Mononuclear cell (primary cell): ENCODE data around the gene EBP. TPM values are rescaled to one million over a fixed set of nuclear protein-coding genes. Genes with fewer than 3 reads are reported as not detected.
A peak's percentile ranks its signal among the peaks of the same experiment; 100 is the strongest.

Experiments
- H3K27me3 ChIP-seq: 2 replicates; pipeline ENCODE4 v1.6.0; 2011; ENCODE audit warnings: low read length, control low read depth; ENCODE audit not compliant: insufficient read depth
- H3K4me1 ChIP-seq: 2 replicates; pipeline ENCODE4 v1.5.1; 2011; ENCODE audit warnings: mild to moderate bottlenecking, low read length, control low read depth; ENCODE audit not compliant: insufficient read depth
- H3K4me3 ChIP-seq: 2 replicates; pipeline ENCODE4 v1.5.1; 2011; ENCODE audit warnings: mild to moderate bottlenecking, low read length, moderate library complexity
- H3K9me3 ChIP-seq: 2 replicates; pipeline ENCODE4 v1.5.1; 2011; ENCODE audit warnings: low read depth, mild to moderate bottlenecking, control low read depth, low read length
- total RNA-seq: library from RNA; depleted of rRNA; stranded (reverse); fragments of >200 nt; gene quantifications from one replicate; pipeline ENCODE4 v1.2.3, GENCODE V29; 2012

Gene EBP
- total RNA-seq, 1 donor, result 27.6 TPM

GRCh38 chrX:48569958-48570357, 48.4 kb downstream of the EBP start:
- no peaks in the 10 kb centered on the region for H3K27me3 ChIP-seq
- no peaks in the 10 kb centered on the region for H3K9me3 ChIP-seq
- H3K4me1 ChIP-seq, result peaks cover 2% of the 10 kb centered on the region
- H3K4me3 ChIP-seq, result no peak overlapping the region

DNA sequence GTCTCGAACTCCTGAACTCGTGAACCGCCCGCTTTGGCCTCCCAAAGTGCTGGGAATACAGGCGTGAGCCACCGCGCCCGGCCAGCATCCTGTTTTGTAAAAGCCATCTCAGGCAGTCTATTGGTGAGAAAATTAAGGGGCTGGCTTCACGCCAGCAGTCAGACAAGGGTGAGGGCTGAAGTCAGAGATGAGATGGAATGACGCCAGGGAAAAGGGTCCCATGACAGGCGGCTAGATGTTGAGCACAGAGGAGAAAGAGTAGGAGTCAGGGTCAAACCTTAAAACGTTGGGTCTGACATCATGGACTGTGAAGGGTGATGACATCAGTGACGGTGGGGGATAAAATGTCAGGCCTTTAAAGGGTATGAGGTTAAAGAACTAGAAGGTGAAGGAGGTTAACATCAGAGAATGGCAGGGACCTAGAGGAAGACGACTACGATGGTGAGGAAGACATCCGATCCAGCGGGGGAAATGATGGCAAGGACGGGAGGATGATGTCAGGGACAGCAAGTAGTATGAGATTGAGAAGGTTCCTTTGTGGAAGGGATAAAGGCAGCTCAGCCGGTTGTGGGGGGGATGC, 52.2 kb downstream of the EBP start:
- Histone ChIP-seq H3K27me3 (no peaks in the 10 kb centered on the region), H3K9me3 (no peaks in the 10 kb centered on the region), H3K4me1 (peaks cover 17% of the 10 kb centered on the region), H3K4me3 (peak overlapping the region; percentile 88)

DNA sequence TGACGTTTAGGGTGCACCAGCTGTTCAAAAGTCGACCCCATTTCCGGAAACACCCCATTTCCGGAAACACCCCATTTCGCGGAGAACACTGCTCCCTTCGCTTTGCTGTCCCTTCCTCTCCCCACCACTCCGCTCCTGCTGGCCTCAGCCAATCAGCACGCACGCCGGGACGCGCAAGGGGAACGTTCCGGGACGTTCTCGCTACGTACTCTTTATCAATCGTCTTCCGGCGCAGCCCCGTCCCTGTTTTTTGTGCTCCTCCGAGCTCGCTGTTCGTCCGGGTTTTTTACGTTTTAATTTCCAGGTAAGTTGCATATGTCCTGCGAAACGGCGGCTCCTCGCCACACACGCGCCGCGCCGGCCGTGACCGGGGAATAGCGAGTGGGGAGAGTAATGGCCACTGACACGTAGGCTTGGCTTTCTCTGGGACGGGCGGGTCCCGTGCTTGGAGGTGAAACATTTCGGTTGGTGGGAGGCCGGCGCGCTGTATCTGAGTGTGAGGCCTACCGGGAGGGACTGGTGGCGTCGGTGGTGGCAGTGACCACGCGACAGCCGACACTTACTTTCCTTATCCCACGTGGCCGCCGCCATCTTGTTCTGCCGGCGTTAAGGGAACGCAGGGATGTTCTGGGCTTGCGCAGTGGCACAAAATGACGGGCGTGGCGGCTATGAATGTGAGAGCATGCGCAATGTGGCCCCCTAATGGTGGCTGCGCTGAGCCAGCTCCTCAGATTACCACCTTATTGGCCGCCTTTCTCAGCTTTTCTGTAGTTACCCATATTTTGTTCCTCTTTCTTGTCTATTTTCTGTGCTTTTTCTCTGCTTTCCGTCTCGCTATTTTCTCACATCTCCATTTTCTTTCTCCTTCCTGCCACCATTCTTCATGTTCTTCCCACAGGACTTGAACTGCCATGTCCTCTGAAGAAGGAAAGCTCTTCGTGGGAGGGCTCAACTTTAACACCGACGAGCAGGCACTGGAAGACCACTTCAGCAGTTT, 53.0 kb downstream of the EBP start, which contains the start of gene RBM3:
TSS of gene RBM3 (plus strand) at position 215 of the 997 bp plus-strand sequence. CDS start at position 912, 697 bp downstream.
- H3K4me3 ChIP-seq, result peak within 1 kb of the TSS; percentile 88
- H3K27me3 ChIP-seq, result no peaks in the 10 kb centered on the region
- H3K4me1 ChIP-seq, result peaks cover 17% of the 10 kb centered on the region

GRCh38 chrX:48575642-48576041, 54.0 kb downstream of the EBP start:
- Histone ChIP-seq H3K4me3 (no peak overlapping the region), H3K9me3 (no peaks in the 10 kb centered on the region), H3K27me3 (no peaks in the 10 kb centered on the region), H3K4me1 (peaks cover 17% of the 10 kb centered on the region)

More for the DNA sequence above, 53.0 kb downstream of the EBP start, which contains the start of gene RBM3:
- no peaks in the 10 kb centered on the region for H3K9me3 ChIP-seq

DNA sequence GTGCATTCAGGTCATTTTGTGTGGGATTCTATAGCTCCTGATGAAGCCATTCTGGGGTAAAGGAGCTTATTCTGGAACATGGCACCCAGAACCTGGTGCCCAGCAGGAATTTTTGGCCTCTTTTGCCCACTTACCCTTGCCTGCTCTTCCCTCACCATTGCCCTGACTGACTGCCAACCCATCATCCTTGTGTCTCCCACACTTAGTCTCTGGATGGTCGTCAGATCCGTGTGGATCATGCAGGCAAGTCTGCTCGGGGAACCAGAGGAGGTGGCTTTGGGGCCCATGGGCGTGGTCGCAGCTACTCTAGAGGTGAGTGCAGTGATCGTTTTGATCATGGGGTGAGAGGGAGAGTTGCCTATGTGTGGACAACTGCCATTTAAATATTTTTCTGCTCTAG, 54.5 kb downstream of the EBP start:
- Histone ChIP-seq H3K4me1 (peaks cover 17% of the 10 kb centered on the region), H3K4me3 (no peak overlapping the region), H3K9me3 (no peaks in the 10 kb centered on the region), H3K27me3 (no peaks in the 10 kb centered on the region)

Other genes with a start within 250 kb of the EBP start
- gene SSX3, start 165.1 kb upstream of the EBP start, total RNA-seq, result not detected
- not detected for gene SSX4, start 138.3 kb upstream of the EBP start, total RNA-seq
- not detected for gene SSX4B, start 109.8 kb upstream of the EBP start, total RNA-seq
- gene SLC38A5, start 51.5 kb upstream of the EBP start, total RNA-seq, result 4.5 TPM
- 19.3 TPM for gene FTSJ1, start 45.6 kb upstream of the EBP start, total RNA-seq
- 13.6 TPM for gene PORCN, start 12.8 kb upstream of the EBP start, total RNA-seq
- gene TBC1D25, start 17.9 kb downstream of the EBP start, total RNA-seq, result 10.7 TPM
- gene RBM3, start 52.7 kb downstream of the EBP start, total RNA-seq, result 377 TPM
- 38.2 TPM for gene WDR13, start 75.7 kb downstream of the EBP start, total RNA-seq
- 64.3 TPM for gene WAS, start 162.0 kb downstream of the EBP start, total RNA-seq
- gene SUV39H1, start 174.9 kb downstream of the EBP start, total RNA-seq, result 7.0 TPM
- not detected for gene GLOD5, start 239.9 kb downstream of the EBP start, total RNA-seq